Endothelial cell of umbilical vein (primary cell): ENCODE results near the gene ERI2. TPM values are rescaled to one million over a fixed set of nuclear protein-coding genes. Genes with fewer than 3 reads are reported as not detected.
A peak's percentile ranks its signal among the peaks of the same experiment; 100 is the strongest.

Experiments
- BruUV-seq: library from RNA; stranded (reverse); fragments of 400-500 nt; replicated peaks from 2 replicates; lab custom pipeline; 2021; lab: Mats Ljungman, UMichigan
- CTCF ChIA-PET: fragments of 300-600, 350-600 bp; sonication (Branson Sonifier 250); formaldehyde crosslinking; loops from one replicate; lab custom pipeline; 2021; ENCODE audit warnings: antibody characterized with exemption, inconsistent platforms; lab: Charles Lee
- POLR2A ChIA-PET: fragments of 300-600, 350-600 bp; sonication (Branson Sonifier 250); formaldehyde crosslinking; loops from one replicate; lab custom pipeline; 2021; ENCODE audit warnings: antibody characterized with exemption, inconsistent platforms; lab: Charles Lee
- DNase-seq: peaks from one replicate; pipeline ENCODE4 v3.0.0-alpha.2; 2011; ENCODE audit warnings: low read depth, low spot score
- FAIRE-seq: peaks from 2 replicates; lab custom pipeline; 2011; peaks lifted over from hg19 to GRCh38; lab: Jason Lieb, UNC
- H2AFZ ChIP-seq: 2 replicates; pipeline ENCODE4 v1.6.0; 2012; ENCODE audit warnings: low read depth, low read length, control low read depth, inconsistent platforms
- H3K27ac ChIP-seq: 2 replicates; pipeline ENCODE4 v1.5.1; 2011; ENCODE audit warnings: low read depth, mild to moderate bottlenecking, control low read depth, low read length, moderate library complexity; ENCODE audit not compliant: insufficient read depth
- H3K27me3 ChIP-seq, 2 experiments: 2 replicates each; pipeline versions ENCODE4 v1.6.0 to v1.6.1; 2011; ENCODE audit warnings: low read length in 2 of 2, mixed read lengths in 1 of 2; ENCODE audit not compliant: control insufficient read depth in 2 of 2, insufficient read depth in 2 of 2
- H3K36me3 ChIP-seq, 2 experiments: 2 replicates in 1 of 2; 3 replicates in 1 of 2; pipeline ENCODE4 v1.5.1; 2011; ENCODE audit warnings: low read length in 2 of 2, mild to moderate bottlenecking in 1 of 2, moderate library complexity in 1 of 2; ENCODE audit not compliant: control insufficient read depth in 2 of 2, insufficient read depth in 2 of 2; ENCODE audit errors: extremely low read depth in 1 of 2
- H3K4me1 ChIP-seq: 3 replicates; pipeline ENCODE4 v1.5.1; 2011; ENCODE audit warnings: mild to moderate bottlenecking, low read length; ENCODE audit not compliant: control insufficient read depth, insufficient read depth; ENCODE audit errors: extremely low read depth
- H3K4me2 ChIP-seq: 2 replicates; pipeline ENCODE4 v1.6.1; 2011; ENCODE audit warnings: low read length, control low read depth, mixed read lengths; ENCODE audit not compliant: insufficient read depth
- H3K4me3 ChIP-seq, 3 experiments: fragments of 200-600 bp in 1 of 3; sonication (generic), shearing (Covaris generic) in 1 of 3; replicated peaks in 1 of 3; 2 replicates each; pipeline ENCODE4 v1.5.1; 2011 to 2016; ENCODE audit warnings: control low read depth in 3 of 3, low read length in 3 of 3, mild to moderate bottlenecking in 2 of 3, inconsistent platforms in 1 of 3, low read depth in 1 of 3, moderate library complexity in 1 of 3; ENCODE audit not compliant: insufficient read depth in 1 of 3
- H3K79me2 ChIP-seq: 2 replicates; pipeline ENCODE4 v1.6.0; 2012; ENCODE audit warnings: low read length, inconsistent platforms; ENCODE audit not compliant: control insufficient read depth, insufficient read depth
- H3K9ac ChIP-seq: replicated peaks from 2 replicates; pipeline ENCODE3; 2011; ENCODE audit warnings: low read length, control low read depth; ENCODE audit not compliant: insufficient read depth; ENCODE audit errors: extremely low read depth
- H3K9me1 ChIP-seq: replicated peaks from 3 replicates; pipeline ENCODE4 v1.6.0; 2011; ENCODE audit warnings: mild to moderate bottlenecking, low read length; ENCODE audit not compliant: control insufficient read depth, insufficient read depth; ENCODE audit errors: extremely low read depth
- H3K9me3 ChIP-seq: replicated peaks from 2 replicates; pipeline ENCODE4 v1.5.1; 2012; ENCODE audit warnings: low read length, inconsistent platforms; ENCODE audit not compliant: control insufficient read depth, insufficient read depth
- H4K20me1 ChIP-seq: replicated peaks from 2 replicates; pipeline ENCODE3; 2011; ENCODE audit warnings: mild to moderate bottlenecking, low read length; ENCODE audit not compliant: control insufficient read depth, insufficient read depth; ENCODE audit errors: extremely low read depth
- EZH2 ChIP-seq: IDR thresholded peaks from 2 replicates; pipeline ENCODE4 v1.6.1; 2012; ENCODE audit warnings: borderline replicate concordance, low read depth, mild to moderate bottlenecking, moderate library complexity, low read length, inconsistent platforms; ENCODE audit not compliant: severe bottlenecking
- FOS ChIP-seq: IDR thresholded peaks from 2 replicates; pipeline ENCODE4 v1.6.1; 2011; ENCODE audit warnings: mild to moderate bottlenecking, low read length, moderate library complexity, borderline replicate concordance; ENCODE audit not compliant: insufficient read depth
- GATA2 ChIP-seq: IDR thresholded peaks from 2 replicates; pipeline ENCODE4 v1.7.0; 2011; ENCODE audit warnings: low read depth, mild to moderate bottlenecking, moderate library complexity, mixed read lengths, low read length; ENCODE audit not compliant: insufficient read length, insufficient read depth
- JUN ChIP-seq: IDR thresholded peaks from 2 replicates; pipeline ENCODE4 v1.6.1; 2011; ENCODE audit warnings: borderline replicate concordance, low read depth; ENCODE audit not compliant: insufficient read length, insufficient read depth
- MYC ChIP-seq: IDR thresholded peaks from one replicate; pipeline ENCODE4 v1.6.1; 2011; ENCODE audit warnings: mild to moderate bottlenecking, low read depth, low read length
- POLR2A ChIP-seq: IDR thresholded peaks from 2 replicates; pipeline ENCODE4 v1.6.1; 2012; ENCODE audit warnings: low read depth, mild to moderate bottlenecking, control low read depth, low read length
- POLR2AphosphoS5 ChIP-seq: IDR thresholded peaks from 2 replicates; pipeline ENCODE4 v1.6.1; 2012; ENCODE audit warnings: low read depth, mild to moderate bottlenecking, control low read depth, low read length, moderate library complexity; ENCODE audit not compliant: insufficient read depth
- dilution Hi-C: fragments of 300-500 bp; cut with MboI; formaldehyde crosslinking; loops from one replicate; pipeline ENCODE4 v1.15.0; 2019; ENCODE audit warnings: low sequenced_read_pairs; ENCODE audit not compliant: extremely low pct_ligation_motif_present
- intact Hi-C: fragments of 100-400 bp; cut with micrococcal nuclease; formaldehyde crosslinking; loops from one replicate; pipeline ENCODE4 v1.10.0; 2022
- polyA plus RNA-seq, 4 experiments: library from polyadenylated mRNA; depleted of rRNA in 3 of 4; stranded (reverse) in 3 of 4; unstranded in 1 of 4; fragments of >200 nt; gene quantifications; 2 replicates each; pipeline versions ENCODE4 v1.2.1 to v1.2.3, GENCODE V29; 2011 to 2012; ENCODE audit warnings: missing spikeins in 1 of 4
- total RNA-seq: library from RNA; stranded (reverse); gene quantifications from 2 replicates; pipeline ENCODE4 v1.2.3, GENCODE V29; 2021
- TF ChIP-seq, protein P1 (sequence below), 2 donors: IDR thresholded peaks; 1 replicate in 1 of 2; 2 replicates in 1 of 2; pipeline ENCODE4 v1.5.1; 2011; ENCODE audit warnings: low read length in 2 of 2, mild to moderate bottlenecking in 2 of 2, moderate library complexity in 2 of 2, control low read depth in 1 of 2, inconsistent platforms in 1 of 2, low read depth in 1 of 2; ENCODE audit not compliant: insufficient read depth in 1 of 2; ENCODE audit errors: extremely low read depth in 1 of 2
- TF ChIP-seq, protein P2 (sequence below): IDR thresholded peaks from 2 replicates; pipeline ENCODE4 v1.6.1; 2011; ENCODE audit not compliant: insufficient read depth, insufficient read length

The ERI2 gene
- total and polyA plus RNA-seq, 2 donors (not counting 3 experiments of a cell fraction or from before 2014, with no cell fraction given): 6.6 to 8.9 TPM

- Histone ChIP-seq H3K79me2 (no peaks in the 10 kb centered on the region), H3K9me1 (no peaks in the 10 kb centered on the region), H3K27me3 (no peaks in the 10 kb centered on the region), H4K20me1 (no peaks in the 10 kb centered on the region), H3K36me3 (no peaks in the 10 kb centered on the region), H3K4me2 (no peak overlapping the region), H3K4me1 (no peaks in the 10 kb centered on the region), H3K9ac (no peak overlapping the region), H3K27ac (no peak overlapping the region), H3K4me3 (no peak overlapping the region), H2AFZ (no peak overlapping the region), H3K9me3 (no peaks in the 10 kb centered on the region)
- ChIA-PET POLR2A (no interaction called here), CTCF (interaction anchor here (1.2 to 1.3 kb wide), 2 partner anchors 11 to 18 kb away, joined by 4 read pairs; partner anchors contain the start of genes ERI2 and REXO5)
- no peak for TF ChIP-seq FOS
- TF ChIP-seq, protein P1, sequence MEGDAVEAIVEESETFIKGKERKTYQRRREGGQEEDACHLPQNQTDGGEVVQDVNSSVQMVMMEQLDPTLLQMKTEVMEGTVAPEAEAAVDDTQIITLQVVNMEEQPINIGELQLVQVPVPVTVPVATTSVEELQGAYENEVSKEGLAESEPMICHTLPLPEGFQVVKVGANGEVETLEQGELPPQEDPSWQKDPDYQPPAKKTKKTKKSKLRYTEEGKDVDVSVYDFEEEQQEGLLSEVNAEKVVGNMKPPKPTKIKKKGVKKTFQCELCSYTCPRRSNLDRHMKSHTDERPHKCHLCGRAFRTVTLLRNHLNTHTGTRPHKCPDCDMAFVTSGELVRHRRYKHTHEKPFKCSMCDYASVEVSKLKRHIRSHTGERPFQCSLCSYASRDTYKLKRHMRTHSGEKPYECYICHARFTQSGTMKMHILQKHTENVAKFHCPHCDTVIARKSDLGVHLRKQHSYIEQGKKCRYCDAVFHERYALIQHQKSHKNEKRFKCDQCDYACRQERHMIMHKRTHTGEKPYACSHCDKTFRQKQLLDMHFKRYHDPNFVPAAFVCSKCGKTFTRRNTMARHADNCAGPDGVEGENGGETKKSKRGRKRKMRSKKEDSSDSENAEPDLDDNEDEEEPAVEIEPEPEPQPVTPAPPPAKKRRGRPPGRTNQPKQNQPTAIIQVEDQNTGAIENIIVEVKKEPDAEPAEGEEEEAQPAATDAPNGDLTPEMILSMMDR (IDR thresholded peaks at IDR 0.05; ENCODE audit: extremely low read depth in 1 of 2, insufficient read depth in 1 of 2, low read depth in 1 of 2, low read length in 2 of 2): no peak
- TF ChIP-seq MYC: no peak
- DNase-seq (no peak), FAIRE-seq (peak; percentile 63)
- dilution Hi-C loops (no loop called here), intact Hi-C loops (no loop called here)
- no TSS peak for BruUV-seq
Measured at GRCh38 chr16:20789130-20789529, 17.1 kb downstream of the ERI2 start.

DNA sequence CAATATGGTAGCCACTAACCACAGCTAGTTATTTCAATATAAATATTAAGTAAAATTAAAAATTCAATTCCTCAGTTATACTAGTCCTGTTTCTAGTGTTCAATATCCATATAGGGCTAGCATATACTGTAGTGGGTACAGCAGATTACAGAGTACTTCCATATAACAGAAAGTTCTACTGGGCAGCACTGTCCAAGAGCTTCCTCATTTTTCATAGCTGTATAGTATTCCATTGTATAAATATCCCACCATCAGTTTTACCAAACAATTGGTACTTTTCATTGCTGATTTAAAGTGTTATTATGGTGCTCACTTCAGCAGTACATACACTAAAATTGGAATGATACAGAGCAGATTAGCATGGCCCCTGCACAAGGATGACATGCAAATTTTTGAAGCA is 22.1 kb downstream of the ERI2 start:
- Histone ChIP-seq H3K79me2 (no peaks in the 10 kb centered on the region), H3K36me3 (no peaks in the 10 kb centered on the region), H3K4me1 (no peaks in the 10 kb centered on the region), H3K9me1 (no peaks in the 10 kb centered on the region), H3K9ac (no peak overlapping the region), H2AFZ (no peak overlapping the region), H3K27me3 (no peaks in the 10 kb centered on the region), H3K9me3 (no peaks in the 10 kb centered on the region), H3K4me3 (no peak overlapping the region), H3K27ac (no peak overlapping the region), H4K20me1 (no peaks in the 10 kb centered on the region), H3K4me2 (no peak overlapping the region)
- intact Hi-C loops (no loop called here), dilution Hi-C loops (no loop called here)
- CTCF ChIA-PET: no interaction called here
- DNase-seq (no peak), FAIRE-seq (no peak)
- no TSS peak for BruUV-seq
- POLR2A ChIA-PET: no interaction called here
- TF ChIP-seq EZH2: no peak
- TF ChIP-seq, protein P1 (IDR thresholded peaks at IDR 0.05; ENCODE audit: extremely low read depth in 1 of 2, insufficient read depth in 1 of 2, low read depth in 1 of 2, low read length in 2 of 2): no peak
- no peak for TF ChIP-seq JUN
- no peak for TF ChIP-seq POLR2AphosphoS5
- no peak for TF ChIP-seq POLR2A
- TF ChIP-seq GATA2: no peak
- TF ChIP-seq FOS: no peak
- no peak for TF ChIP-seq MYC
- TF ChIP-seq, protein P2, sequence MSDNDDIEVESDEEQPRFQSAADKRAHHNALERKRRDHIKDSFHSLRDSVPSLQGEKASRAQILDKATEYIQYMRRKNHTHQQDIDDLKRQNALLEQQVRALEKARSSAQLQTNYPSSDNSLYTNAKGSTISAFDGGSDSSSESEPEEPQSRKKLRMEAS: no peak
